Spleen (tissue), 11 donors: ENCODE results near the gene SLC26A1. TPM values are rescaled to one million over a fixed set of nuclear protein-coding genes. Genes with fewer than 3 reads are reported as not detected.

Experiments used
- DNase-seq: peaks from one replicate; pipeline ENCODE4 v3.0.0-alpha.2; 2020
- H3K27ac ChIP-seq, 8 donors: fragments of 200-600 bp; sonication (generic) in 7 of 8; 1 replicate in 4 of 8; 2 replicates in 4 of 8; pipeline versions ENCODE4 v1.5.0 to v1.8.0; 2016 to 2021; ENCODE audit warnings: inconsistent platforms in 4 of 8, mild to moderate bottlenecking in 4 of 8, moderate library complexity in 1 of 8
- H3K27me3 ChIP-seq, 7 donors: fragments of 200-600 bp; sonication (generic) in 6 of 7; replicated peaks in 1 of 7; 1 replicate in 4 of 7; 2 replicates in 3 of 7; pipeline versions ENCODE4 v1.5.0 to v1.8.0; 2016 to 2021; ENCODE audit warnings: inconsistent platforms in 3 of 7, mild to moderate bottlenecking in 1 of 7
- H3K36me3 ChIP-seq, 6 donors: fragments of 200-600 bp; sonication (generic) in 5 of 6; 1 replicate in 4 of 6; 2 replicates in 2 of 6; pipeline versions ENCODE4 v1.5.0 to v1.8.0; 2016 to 2021; ENCODE audit warnings: inconsistent platforms in 2 of 6
- H3K4me1 ChIP-seq, 6 donors: fragments of 200-600 bp; sonication (generic) in 5 of 6; 1 replicate in 3 of 6; 2 replicates in 3 of 6; pipeline versions ENCODE4 v1.5.0 to v1.8.0; 2016 to 2021; ENCODE audit warnings: inconsistent platforms in 3 of 6
- H3K4me3 ChIP-seq, 8 donors: fragments of 200-600 bp; sonication (generic) in 7 of 8; 1 replicate in 4 of 8; 2 replicates in 4 of 8; pipeline versions ENCODE4 v1.5.0 to v1.8.0; 2016 to 2021; ENCODE audit warnings: inconsistent platforms in 4 of 8, mild to moderate bottlenecking in 4 of 8, moderate library complexity in 2 of 8
- H3K9me3 ChIP-seq, 8 donors: fragments of 200-600 bp; sonication (generic) in 7 of 8; 1 replicate in 4 of 8; 2 replicates in 4 of 8; pipeline versions ENCODE4 v1.5.0 to v1.8.0; 2016 to 2021; ENCODE audit warnings: inconsistent platforms in 4 of 8
- CTCF ChIP-seq, 11 experiments: fragments of 200-600 bp in 7 of 11; fragments of 450-650 bp in 4 of 11; sonication (generic) in 4 of 11; IDR thresholded peaks in 8 of 11; conservative IDR thresholded peaks in 3 of 11; 1 replicate in 7 of 11; 2 replicates in 4 of 11; pipeline versions ENCODE4 v1.4.0 to v1.8.0; 2016 to 2021; ENCODE audit warnings: antibody characterized with exemption in 11 of 11, inconsistent platforms in 4 of 11, mild to moderate bottlenecking in 1 of 11
- POLR2A ChIP-seq, 3 donors: fragments of 450-650 bp; IDR thresholded peaks; one replicate each; pipeline ENCODE4 v1.5.1; 2017; ENCODE audit warnings: antibody characterized with exemption in 3 of 3, mild to moderate bottlenecking in 1 of 3
- POLR2AphosphoS5 ChIP-seq, 3 donors: sonication (generic); formaldehyde crosslinking; IDR thresholded peaks; one replicate each; pipeline ENCODE4 v1.5.1; 2017; ENCODE audit warnings: antibody characterized with exemption in 3 of 3
- WGBS, 5 donors: extraction: QIAGEN DNeasy Blood & Tissue Kit in 3 of 5; methylation state at CpG; one replicate each; pipeline versions ENCODE4 v1.1.5 to v1.1.7; 2013 to 2018; 5-methylcytosine and 5-hydroxymethylcytosine counted together
- intact Hi-C: fragments of 100-400 bp; cut with DNase I; formaldehyde crosslinking; loops from one replicate; pipeline ENCODE4 v1.15.0; 2023; ENCODE audit warnings: low total_unique reads
- polyA plus RNA-seq, 3 donors: library from polyadenylated mRNA; stranded (reverse); fragments of 200-250 nt; gene quantifications; one replicate each; pipeline ENCODE4 v1.2.1, GENCODE V29; 2013
- total RNA-seq, 7 donors: library from RNA; depleted of rRNA in 3 of 7; stranded (reverse); fragments of >200 nt in 3 of 7; fragmentation: NEBNext Ultra II Directional in 4 of 7; extraction: Animal tissue kit (Norgen Biotek cat#: 25700) in 4 of 7; gene quantifications; one replicate each; pipeline versions ENCODE4 v1.1.0 to v1.2.1, GENCODE V29; 2016 to 2021
- donor health status: healthy with polysubstance abuse.
- donor health status: DM: no; HTN: no; CAD: no; lungs with moderate emphysema.
- donor health status: DM: no; HTN: no; CAD: no.
- donor health status: Bipolar disorder and iron deficiency.
- donor health status: healthy.
- donor health status: DM: no; HTN: no; CAD: no.
- donor health status: DM: yes; HTN: yes; CAD: no.

The SLC26A1 gene
- total and polyA plus RNA-seq, 10 donors, result 0.07 to 0.68 (median 0.24) TPM; not detected in 1

- no peaks in the 10 kb centered on the region for H3K36me3 ChIP-seq
- TF ChIP-seq POLR2AphosphoS5 (IDR thresholded peaks at IDR 0.05) (no peak), POLR2A (IDR thresholded peaks at IDR 0.05) (no peak), CTCF (IDR thresholded peaks at IDR 0.05 in 8 of 11, conservative IDR thresholded peaks at IDR 0.05 in 3 of 11) (no peak)
- H3K4me3 ChIP-seq, result no peak overlapping the region
- H3K4me1 ChIP-seq, result peaks cover under 1 to 54% (median 34%) of the 10 kb centered on the region in 6 donors
- H3K9me3 ChIP-seq, result no peaks in the 10 kb centered on the region
- WGBS, 5 donors, result 78 to 100% (median 90%) methylated on average over 1 to 10 of the region's 10 CpGs
- peaks cover 0 to 18% (median 0%) of the 10 kb centered on the region in 7 donors for H3K27me3 ChIP-seq
- H3K27ac ChIP-seq, result no peak overlapping the region
- DNase-seq, result no peak
- intact Hi-C loops, result no loop called here
Observed at GRCh38 chr4:1015746-1016145, 22.5 kb upstream of the SLC26A1 start.

- Histone ChIP-seq H3K4me1 (peaks cover 6 to 59% (median 40%) of the 10 kb centered on the region in 6 donors), H3K4me3 (no peak overlapping the region), H3K9me3 (no peaks in the 10 kb centered on the region), H3K27me3 (peaks cover 0 to 24% (median 0%) of the 10 kb centered on the region in 7 donors), H3K27ac (no peak overlapping the region), H3K36me3 (no peaks in the 10 kb centered on the region)
- intact Hi-C loops, result no loop called here
- no peak for TF ChIP-seq CTCF (IDR thresholded peaks at IDR 0.05 in 8 of 11, conservative IDR thresholded peaks at IDR 0.05 in 3 of 11)
- no peak for TF ChIP-seq POLR2AphosphoS5 (IDR thresholded peaks at IDR 0.05)
- TF ChIP-seq POLR2A (IDR thresholded peaks at IDR 0.05), result no peak
- WGBS, 5 donors, result 84 to 96% (median 93%) methylated on average over 2 to 8 of the region's 8 CpGs
- DNase-seq, result no peak
Observed at GRCh38 chr4:1015179-1015578, 22.0 kb upstream of the SLC26A1 start.

GRCh38 chr4:1014291-1015167 is 21.3 kb upstream of the SLC26A1 start:
- DNase-seq, result no peak
- 61 to 84% (median 77%) methylated on average over 3 to 36 of the region's 36 CpGs for WGBS, 5 donors
- TF ChIP-seq POLR2AphosphoS5 (IDR thresholded peaks at IDR 0.05), result peak in 1 of 3 donors; percentile 34
- no peak for TF ChIP-seq POLR2A (IDR thresholded peaks at IDR 0.05)
- Histone ChIP-seq H3K9me3 (no peaks in the 10 kb centered on the region), H3K36me3 (no peaks in the 10 kb centered on the region), H3K27ac (peak overlapping the region in 5 of 8 donors; percentile 32 to 60 (median 46)), H3K4me1 (peaks cover 8 to 63% (median 44%) of the 10 kb centered on the region in 6 donors), H3K27me3 (peaks cover 0 to 27% (median 0%) of the 10 kb centered on the region in 7 donors), H3K4me3 (no peak overlapping the region)
- intact Hi-C loops, result no loop called here

GRCh38 chr4:1013225-1014073 is 20.2 kb upstream of the SLC26A1 start:
- WGBS, 5 donors, result 66 to 92% (median 91%) methylated on average over 23 to 43 of the region's 43 CpGs
- H3K36me3 ChIP-seq, result no peaks in the 10 kb centered on the region
- H3K4me1 ChIP-seq, result peaks cover 8 to 72% (median 53%) of the 10 kb centered on the region in 6 donors
- no peak for TF ChIP-seq POLR2A (IDR thresholded peaks at IDR 0.05)
- TF ChIP-seq CTCF (IDR thresholded peaks at IDR 0.05 in 8 of 11, conservative IDR thresholded peaks at IDR 0.05 in 3 of 11), result no peak
- TF ChIP-seq POLR2AphosphoS5 (IDR thresholded peaks at IDR 0.05), result peak in 2 of 3 donors; percentile 41 to 47
- no peak for DNase-seq
- peak overlapping the region in 1 of 8 donors; percentile 91 for H3K4me3 ChIP-seq
- H3K27ac ChIP-seq, result peak overlapping the region in 6 of 8 donors; percentile 32 to 92 (median 52)
- peaks cover 0 to 35% (median 4%) of the 10 kb centered on the region in 7 donors for H3K27me3 ChIP-seq
- intact Hi-C loops, result no loop called here
- H3K9me3 ChIP-seq, result no peaks in the 10 kb centered on the region
